SK-N-SH (cell line): ENCODE data around the gene AP3B2. TPM values are rescaled to one million over a fixed set of nuclear protein-coding genes. Genes with fewer than 3 reads are reported as not detected.

Source experiments
- CTCF ChIA-PET: fragments of 300-600, 350-600 bp; formaldehyde crosslinking; extraction: SDS; loops from one replicate; lab custom pipeline; 2021; lab: Yijun Ruan, JAX
- POLR2A ChIA-PET: fragments of 350-600 bp; sonication (Branson Sonifier 250); formaldehyde crosslinking; extraction: SDS; loops from one replicate; lab custom pipeline; 2020; ENCODE audit warnings: antibody characterized with exemption, inconsistent platforms; lab: Yijun Ruan, JAX
- DNase-seq: peaks from one replicate; pipeline ENCODE4 v3.0.0; 2012
- H2AFZ ChIP-seq: fragments of 200-600 bp; sonication (generic); 2 replicates; pipeline ENCODE4 v1.8.1; 2016; ENCODE audit warnings: antibody characterized with exemption, mild to moderate bottlenecking, low read depth
- H3F3A ChIP-seq: fragments of 200-600 bp; sonication (generic); replicated peaks from 2 replicates; pipeline ENCODE3; 2016; ENCODE audit warnings: antibody characterized with exemption, mild to moderate bottlenecking; ENCODE audit not compliant: insufficient read depth
- H3K27ac ChIP-seq, 2 experiments: fragments of 200-500 bp in 1 of 2; fragments of 200-600 bp in 1 of 2; sonication (Bioruptor generic) in 1 of 2; sonication (generic), shearing (Covaris generic) in 1 of 2; 2 replicates each; pipeline versions ENCODE4 v1.5.1 to v1.6.1; 2014 to 2016; ENCODE audit warnings: low read depth in 2 of 2, inconsistent platforms in 1 of 2, low read length in 1 of 2, mild to moderate bottlenecking in 1 of 2, mixed read lengths in 1 of 2
- H3K27me3 ChIP-seq: fragments of 200-600 bp; sonication (generic), shearing (Covaris generic); 2 replicates; pipeline ENCODE4 v1.6.1; 2016; ENCODE audit warnings: mixed run types; ENCODE audit not compliant: insufficient read depth
- H3K36me3 ChIP-seq, 2 experiments: fragments of 200-500 bp in 1 of 2; fragments of 200-600 bp in 1 of 2; sonication (Bioruptor generic) in 1 of 2; sonication (generic) in 1 of 2; replicated peaks in 1 of 2; 2 replicates each; pipeline versions ENCODE3 to v1.5.1; 2014 to 2016; ENCODE audit warnings: low read length in 1 of 2, mild to moderate bottlenecking in 1 of 2; ENCODE audit not compliant: insufficient read depth in 2 of 2, control insufficient read depth in 1 of 2
- H3K4me1 ChIP-seq, 2 experiments: fragments of 200-500 bp in 1 of 2; fragments of 200-600 bp in 1 of 2; sonication (Bioruptor generic) in 1 of 2; sonication (generic), shearing (Covaris generic) in 1 of 2; 2 replicates each; pipeline versions ENCODE4 v1.5.1 to v1.6.1; 2014 to 2016; ENCODE audit warnings: low read depth in 1 of 2, low read length in 1 of 2, mixed run types in 1 of 2; ENCODE audit not compliant: insufficient read depth in 2 of 2, control insufficient read depth in 1 of 2
- H3K4me2 ChIP-seq: fragments of 200-600 bp; sonication (generic), shearing (Covaris generic); 2 replicates; pipeline ENCODE4 v1.6.1; 2017; ENCODE audit warnings: mixed run types
- H3K4me3 ChIP-seq, 2 experiments: fragments of 200-500 bp in 1 of 2; fragments of 200-600 bp in 1 of 2; sonication (Bioruptor generic) in 1 of 2; sonication (generic), shearing (Covaris generic) in 1 of 2; 2 replicates each; pipeline versions ENCODE4 v1.5.1 to v1.8.1; 2014 to 2016; ENCODE audit warnings: low read depth in 2 of 2, inconsistent platforms in 1 of 2, low read length in 1 of 2, mild to moderate bottlenecking in 1 of 2, mixed read lengths in 1 of 2, moderate library complexity in 1 of 2
- H3K79me2 ChIP-seq: fragments of 200-600 bp; sonication (generic); 2 replicates; pipeline ENCODE4 v1.8.1; 2017; ENCODE audit warnings: mild to moderate bottlenecking; ENCODE audit not compliant: insufficient read depth
- H3K9ac ChIP-seq: fragments of 200-600 bp; sonication (generic); 2 replicates; pipeline ENCODE4 v1.6.1; 2017; ENCODE audit warnings: mixed run types
- H3K9me2 ChIP-seq: fragments of 200-600 bp; sonication (generic); 2 replicates; pipeline ENCODE4 v1.6.1; 2017; ENCODE audit warnings: mixed run types
- H3K9me3 ChIP-seq: fragments of 200-600 bp; sonication (generic); 2 replicates; pipeline ENCODE4 v1.6.1; 2017; ENCODE audit warnings: mixed run types, mild to moderate bottlenecking, moderate library complexity
- H4K20me1 ChIP-seq: fragments of 200-600 bp; sonication (generic); 2 replicates; pipeline ENCODE4 v1.6.1; 2017; ENCODE audit warnings: mild to moderate bottlenecking, mixed run types; ENCODE audit not compliant: insufficient read depth
- ELF1 ChIP-seq: IDR thresholded peaks from 2 replicates; pipeline ENCODE4 v1.4.0; 2012
- FOSL2 ChIP-seq: IDR thresholded peaks from 2 replicates; pipeline ENCODE4 v1.4.0; 2012; ENCODE audit warnings: low read depth, mild to moderate bottlenecking, moderate library complexity, borderline replicate concordance
- FOXJ3 ChIP-seq: sonication (generic); formaldehyde crosslinking; IDR thresholded peaks from 2 replicates; pipeline ENCODE4 v1.5.1; 2020; ENCODE audit warnings: mild to moderate bottlenecking, missing genetic modification reagents
- GABPA ChIP-seq: IDR thresholded peaks from 2 replicates; pipeline ENCODE4 v1.4.0; 2012; ENCODE audit warnings: low read depth, mild to moderate bottlenecking
- GATA2 ChIP-seq: sonication (generic); formaldehyde crosslinking; IDR thresholded peaks from 2 replicates; pipeline ENCODE4 v1.5.0; 2020; ENCODE audit warnings: mild to moderate bottlenecking, missing genetic modification reagents
- NFIC ChIP-seq: IDR thresholded peaks from 2 replicates; pipeline ENCODE4 v1.4.0; 2012; ENCODE audit warnings: borderline replicate concordance
- RFX5 ChIP-seq: IDR thresholded peaks from 2 replicates; pipeline ENCODE4 v1.6.1; 2012; ENCODE audit warnings: mild to moderate bottlenecking, improper control_type of control experiment, low read length
- SIN3A ChIP-seq: IDR thresholded peaks from 2 replicates; pipeline ENCODE4 v1.6.1; 2012; ENCODE audit warnings: low read depth, mild to moderate bottlenecking, low read length, moderate library complexity, borderline replicate concordance
- SMC3 ChIP-seq: IDR thresholded peaks from 2 replicates; pipeline ENCODE4 v1.6.1; 2012; ENCODE audit warnings: low read depth, low read length, improper control_type of control experiment
- TAF1 ChIP-seq: IDR thresholded peaks from 2 replicates; pipeline ENCODE4 v1.6.1; 2012; ENCODE audit warnings: low read depth, mild to moderate bottlenecking, low read length, moderate library complexity, borderline replicate concordance
- WGBS: methylation state at CpG from one replicate; pipeline ENCODE4 v1.1.6; 2017; ENCODE audit warnings: low lambda C conversion rate; 5-methylcytosine and 5-hydroxymethylcytosine counted together
- polyA plus RNA-seq, 3 experiments: library from polyadenylated mRNA; depleted of rRNA; stranded (reverse); fragments of >200 nt; gene quantifications; 2 replicates each; pipeline ENCODE4 v1.2.3, GENCODE V29; 2012
- TF ChIP-seq, protein P1 (sequence below): IDR thresholded peaks from 2 replicates; pipeline ENCODE4 v1.4.0; 2012; ENCODE audit warnings: low read depth, borderline replicate concordance
- TF ChIP-seq, protein P2 (sequence below): fragments of 150-350 bp; IDR thresholded peaks from 2 replicates; pipeline ENCODE4 v1.6.1; 2017; ENCODE audit warnings: antibody characterized with exemption, low read length, low read depth, borderline replicate concordance
- TF ChIP-seq, protein P3 (sequence below): IDR thresholded peaks from 2 replicates; pipeline ENCODE4 v1.4.0; 2012; ENCODE audit warnings: low read depth

AP3B2 gene
- polyA plus RNA-seq, 1 of the 3 experiments (the other 2 are of a cell fraction): 0.77 TPM

DNA sequence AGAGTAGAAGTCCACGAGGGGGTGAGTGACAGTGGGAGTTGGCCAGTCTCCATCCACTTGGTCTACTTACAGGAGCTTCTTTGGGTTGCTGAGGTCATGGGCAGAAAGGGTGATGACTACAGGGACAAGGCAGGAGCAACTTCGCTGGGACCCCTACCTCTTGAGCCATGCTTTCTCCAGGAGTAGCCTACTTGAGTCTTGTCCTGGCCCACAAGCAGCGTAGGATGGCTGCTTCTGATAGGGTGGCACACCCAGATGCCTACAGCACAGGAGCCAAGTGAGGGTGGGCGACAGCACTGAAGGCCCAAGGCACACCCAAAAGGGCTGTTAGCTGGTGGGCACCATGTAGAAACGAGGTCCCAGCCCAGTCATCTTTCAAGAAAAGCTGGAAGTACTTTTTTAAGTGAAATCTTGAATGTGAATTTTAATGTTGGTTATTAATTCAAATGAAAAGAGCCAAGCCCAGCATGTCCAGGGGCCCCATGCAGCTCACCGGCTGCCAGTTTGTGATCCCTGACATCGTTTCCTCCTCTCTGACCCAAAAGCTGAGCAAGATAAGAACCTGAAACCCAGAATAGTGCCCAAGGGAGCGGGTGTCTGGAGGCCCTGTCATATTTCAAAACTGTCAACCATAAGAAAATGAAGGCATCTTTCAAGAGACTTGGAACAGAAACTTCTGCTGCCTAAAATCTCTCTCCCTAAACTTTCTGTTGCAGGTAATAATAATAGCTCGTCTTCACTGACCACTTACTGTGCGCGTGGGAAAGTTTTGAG is 60.3 kb downstream of the AP3B2 start:
- WGBS: 69% methylated on average over 10 of the region's 11 CpGs
- no peaks in the 10 kb centered on the region for H3K9me2 ChIP-seq
- H3K36me3 ChIP-seq: no peaks in the 10 kb centered on the region
- peaks cover 0 to 5% of the 10 kb centered on the region in 2 experiments; a peak in 1 of 4 replicates for H3K4me1 ChIP-seq
- no peak overlapping the region for H2AFZ ChIP-seq
- ChIA-PET POLR2A (no interaction called here), CTCF (interaction anchor here (1.3 kb wide), 1 partner anchor 110 kb away, joined by 3 read pairs; the partner anchor contains the start of gene RPS17)
- TF ChIP-seq, protein P1, sequence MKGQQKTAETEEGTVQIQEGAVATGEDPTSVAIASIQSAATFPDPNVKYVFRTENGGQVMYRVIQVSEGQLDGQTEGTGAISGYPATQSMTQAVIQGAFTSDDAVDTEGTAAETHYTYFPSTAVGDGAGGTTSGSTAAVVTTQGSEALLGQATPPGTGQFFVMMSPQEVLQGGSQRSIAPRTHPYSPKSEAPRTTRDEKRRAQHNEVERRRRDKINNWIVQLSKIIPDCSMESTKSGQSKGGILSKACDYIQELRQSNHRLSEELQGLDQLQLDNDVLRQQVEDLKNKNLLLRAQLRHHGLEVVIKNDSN: no peak
- TF ChIP-seq GATA2: no peak
- TF ChIP-seq, protein P2, sequence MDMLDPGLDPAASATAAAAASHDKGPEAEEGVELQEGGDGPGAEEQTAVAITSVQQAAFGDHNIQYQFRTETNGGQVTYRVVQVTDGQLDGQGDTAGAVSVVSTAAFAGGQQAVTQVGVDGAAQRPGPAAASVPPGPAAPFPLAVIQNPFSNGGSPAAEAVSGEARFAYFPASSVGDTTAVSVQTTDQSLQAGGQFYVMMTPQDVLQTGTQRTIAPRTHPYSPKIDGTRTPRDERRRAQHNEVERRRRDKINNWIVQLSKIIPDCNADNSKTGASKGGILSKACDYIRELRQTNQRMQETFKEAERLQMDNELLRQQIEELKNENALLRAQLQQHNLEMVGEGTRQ: no peak
- TF ChIP-seq SMC3: no peak
- no peak for TF ChIP-seq FOXJ3
- TF ChIP-seq FOSL2: no peak
- TF ChIP-seq, protein P3, sequence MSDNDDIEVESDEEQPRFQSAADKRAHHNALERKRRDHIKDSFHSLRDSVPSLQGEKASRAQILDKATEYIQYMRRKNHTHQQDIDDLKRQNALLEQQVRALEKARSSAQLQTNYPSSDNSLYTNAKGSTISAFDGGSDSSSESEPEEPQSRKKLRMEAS: no peak
- TF ChIP-seq TAF1: no peak
- no peak for TF ChIP-seq SIN3A
- no peak overlapping the region for H3K27ac ChIP-seq
- no peak overlapping the region for H3K9ac ChIP-seq
- no peak overlapping the region for H3K4me2 ChIP-seq
- no peaks in the 10 kb centered on the region for H3K79me2 ChIP-seq
- DNase-seq: no peak
- H3F3A ChIP-seq: no peaks in the 10 kb centered on the region
- H3K9me3 ChIP-seq: no peaks in the 10 kb centered on the region
- H4K20me1 ChIP-seq: no peaks in the 10 kb centered on the region
- no peaks in the 10 kb centered on the region for H3K27me3 ChIP-seq
- no peak overlapping the region for H3K4me3 ChIP-seq

DNA sequence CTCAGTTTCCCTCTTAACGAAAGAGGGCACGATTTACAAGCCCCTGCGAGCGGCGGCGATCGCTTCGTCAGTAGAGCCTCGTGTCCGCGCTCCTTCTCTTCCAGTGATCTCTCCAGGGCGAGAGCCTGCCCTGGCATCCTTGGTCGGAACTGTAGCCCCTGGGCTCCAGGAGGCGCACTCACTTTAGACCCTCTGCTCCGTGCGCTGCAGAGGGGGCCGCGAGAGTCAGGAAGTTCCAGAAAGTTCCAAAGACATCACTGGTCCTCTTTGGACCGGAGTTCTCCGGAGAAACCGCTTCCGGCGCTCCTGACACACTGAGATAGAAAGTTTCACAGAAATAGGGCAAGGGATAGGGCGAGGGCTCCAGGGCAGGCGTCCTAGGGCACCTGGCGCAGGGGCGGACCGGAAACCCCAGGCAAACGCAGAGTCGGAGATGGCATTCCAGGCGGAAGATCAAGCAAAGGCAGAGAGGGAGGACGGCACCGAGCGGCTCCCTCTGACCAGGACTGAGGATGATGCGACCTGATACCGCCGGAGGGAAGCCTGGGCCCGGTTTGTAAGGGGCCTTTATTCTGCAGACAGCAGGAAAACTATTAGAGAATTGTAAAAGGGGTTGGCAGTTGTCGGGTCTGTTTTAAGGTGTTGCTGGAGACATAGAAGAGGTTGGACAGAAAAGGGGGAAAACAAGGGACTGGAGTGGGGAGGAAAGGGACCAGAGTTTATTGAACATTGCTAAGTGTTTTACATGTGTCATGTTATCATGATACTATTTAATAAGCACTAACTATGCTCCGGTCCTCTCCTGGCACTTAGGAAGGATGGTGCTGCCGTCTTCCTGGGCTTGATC is 61.2 kb downstream of the AP3B2 start:
- H3K36me3 ChIP-seq: no peaks in the 10 kb centered on the region
- no peaks in the 10 kb centered on the region for H3F3A ChIP-seq
- no peaks in the 10 kb centered on the region for H3K9me3 ChIP-seq
- WGBS: 90% methylated on average over 39 of the region's 41 CpGs
- H3K27me3 ChIP-seq: no peaks in the 10 kb centered on the region
- no peak overlapping the region for H3K27ac ChIP-seq
- POLR2A ChIA-PET: no interaction called here
- H3K4me3 ChIP-seq: peak overlapping the region; percentile 52 to 60; a peak in 2 of 4 replicates
- peaks cover 0 to 5% of the 10 kb centered on the region in 2 experiments; a peak in 1 of 4 replicates for H3K4me1 ChIP-seq
- CTCF ChIA-PET: interaction anchor here (1.3 kb wide), 1 partner anchor 109 kb away, joined by 3 read pairs; the partner anchor contains the start of gene RPS17
- no peaks in the 10 kb centered on the region for H3K79me2 ChIP-seq
- H4K20me1 ChIP-seq: no peaks in the 10 kb centered on the region
- no peaks in the 10 kb centered on the region for H3K9me2 ChIP-seq
- DNase-seq: peak; percentile 35
- H3K9ac ChIP-seq: no peak overlapping the region
- H2AFZ ChIP-seq: no peak overlapping the region
- 0 out of 2 replicates have a peak overlapping the region, but pooled peaks have one; percentile 78 for H3K4me2 ChIP-seq
- TF ChIP-seq ELF1 (no peak), GABPA (no peak), NFIC (no peak), RFX5 (no peak)
